Right ventricle myocardium superior (tissue), 1 donor: ENCODE measurements around the gene SIDT2. TPM values are rescaled to one million over a fixed set of nuclear protein-coding genes. Genes with fewer than 3 reads are reported as not detected.

Experiments used
- ATAC-seq: fragments of 200-7000 bp; cut with Tn5 transposase; one replicate; pipeline ENCODE4 v1.9.1; 2020; ENCODE audit warnings: mild to moderate bottlenecking; ENCODE audit not compliant: poor library complexity
- DNase-seq: peaks from one replicate; pipeline ENCODE4 v3.0.0-alpha.2; 2020
- intact Hi-C: fragments of 100-400 bp; cut with DNase I; formaldehyde crosslinking; loops from one replicate; pipeline ENCODE4 v1.11.2; 2022
- total RNA-seq: library from RNA; stranded (reverse); fragmentation: NEBNext Ultra II Directional; extraction: Animal tissue kit (Norgen Biotek cat#: 25700); gene quantifications from one replicate; pipeline ENCODE4 v1.2.1, GENCODE V29; 2021
- donor health status: DM: no; HTN: yes; CAD: no; lungs with severe emphysema.

The SIDT2 gene
- total RNA-seq, 1 donor from 2014 or later = 19.5 TPM

DNA sequence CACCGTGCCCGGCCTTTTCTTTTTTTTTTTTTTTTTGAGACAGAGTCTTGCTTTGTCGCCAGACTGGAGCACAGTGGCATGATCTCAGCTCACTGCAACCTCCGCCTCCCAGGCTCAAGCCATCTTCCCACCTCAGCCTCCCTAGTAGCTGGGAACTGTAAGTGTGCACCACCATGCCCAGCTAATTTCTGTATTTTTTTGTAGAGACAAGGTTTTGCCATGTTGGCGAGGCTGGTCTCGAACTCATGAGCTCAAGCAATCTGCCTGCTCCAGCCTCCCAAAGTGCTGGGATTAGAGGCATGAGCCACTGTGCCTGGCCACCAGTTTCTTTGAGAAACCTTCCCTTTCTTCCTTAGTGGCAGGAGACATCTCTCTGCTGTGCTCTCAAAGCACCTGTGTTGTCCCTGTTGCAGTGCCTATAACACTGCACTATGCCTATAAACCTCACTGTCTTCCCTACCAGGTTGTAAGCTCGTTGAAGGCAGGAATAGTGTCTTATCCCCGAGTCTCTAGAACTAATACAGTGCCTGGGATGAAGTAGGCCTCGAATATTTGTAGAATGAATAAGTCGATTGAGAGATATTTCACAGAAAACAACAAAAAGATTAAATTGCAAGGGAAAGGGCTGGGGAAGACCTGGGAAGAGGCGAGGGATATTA, 34.3 kb downstream of the SIDT2 start:
- ATAC-seq (no peak), DNase-seq (no peak)
- intact Hi-C loops = no loop called here

- intact Hi-C loops = no loop called here
- no peak for DNase-seq
- ATAC-seq = no peak
These were observed 36.0 kb downstream of the SIDT2 start for GRCh38 chr11:117214404-117215110.

GRCh38 chr11:117217141-117218084, 38.9 kb downstream of the SIDT2 start:
- ATAC-seq = no peak
- intact Hi-C loops = loop anchor here (2.0 kb wide), 1 partner anchor 19 kb away; the partner anchor contains the start of gene TAGLN
- no peak for DNase-seq

DNA sequence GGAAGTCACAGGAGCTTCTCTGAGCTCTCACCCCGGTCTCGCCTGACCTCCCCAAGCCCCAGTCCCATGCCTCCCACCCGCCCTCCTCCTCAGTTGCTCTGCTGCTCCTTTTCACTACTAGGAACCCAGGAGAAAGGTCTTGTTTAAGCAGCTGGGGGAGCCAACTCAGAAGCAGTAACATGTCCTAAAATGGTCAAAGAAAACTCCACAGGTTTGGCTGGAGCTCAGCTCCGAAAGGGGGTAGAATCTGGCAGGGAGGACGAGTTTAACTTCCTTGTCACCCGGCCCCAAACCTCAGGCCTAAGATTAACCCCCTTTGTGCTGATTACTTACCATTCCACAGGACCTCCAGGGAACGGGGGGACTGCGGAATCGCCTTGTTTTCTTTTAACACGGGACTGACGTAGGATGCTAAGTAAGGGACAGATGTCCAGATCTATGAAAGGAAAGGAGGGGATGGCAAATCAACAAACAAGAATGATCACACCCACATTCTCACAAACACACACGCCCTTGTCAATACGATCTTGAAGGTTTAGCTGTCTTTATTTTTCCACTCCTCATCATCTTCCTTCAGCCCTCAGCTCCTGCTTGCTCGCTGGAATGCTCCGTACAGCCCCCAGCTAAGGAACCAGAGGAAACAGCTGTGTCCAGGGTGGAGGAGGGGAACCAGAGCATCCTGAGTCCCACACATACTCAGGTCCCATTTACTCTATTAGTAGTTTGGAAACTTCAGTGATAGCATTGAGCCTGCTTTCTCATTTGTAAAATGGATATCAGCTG, 39.8 kb downstream of the SIDT2 start:
- ATAC-seq = peak; percentile 7

DNA sequence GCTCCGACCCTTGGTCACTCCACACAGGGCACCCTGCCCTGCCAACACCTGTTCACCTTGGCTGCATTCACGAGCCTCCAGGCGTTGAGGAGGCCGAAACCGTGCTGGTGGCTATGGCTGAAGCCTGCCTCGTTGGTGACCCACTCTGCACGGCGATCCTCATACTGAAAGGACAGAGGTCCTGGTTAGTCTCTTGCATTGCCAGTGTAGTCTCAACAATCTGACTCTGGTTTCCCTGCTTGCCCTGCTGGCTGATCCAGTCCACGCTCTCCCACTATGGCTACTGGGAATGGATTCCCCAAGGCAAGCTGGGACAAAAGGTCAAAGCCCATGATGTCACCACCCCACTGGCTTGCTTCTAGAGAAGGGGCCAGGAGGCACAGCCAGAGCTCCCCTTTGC, 40.5 kb downstream of the SIDT2 start:
- DNase-seq (no peak), ATAC-seq (no peak)
- intact Hi-C loops = loop anchor here (2.0 kb wide), 1 partner anchor 20 kb away; the partner anchor contains the start of gene TAGLN

More for the DNA sequence above, 39.8 kb downstream of the SIDT2 start:
- intact Hi-C loops = loop anchor here (2.0 kb wide), 1 partner anchor 20 kb away; the partner anchor contains the start of gene TAGLN
- no peak for DNase-seq

- ATAC-seq = no peak
- intact Hi-C loops = loop anchor here (2.0 kb wide), 1 partner anchor 21 kb away; the partner anchor contains the start of gene TAGLN
- no peak for DNase-seq
These were observed 40.9 kb downstream of the SIDT2 start for GRCh38 chr11:117219455-117219854.

- ATAC-seq = no peak
- DNase-seq = no peak
- intact Hi-C loops = loop anchor here (2.0 to 10.0 kb wide), 3 partner anchors 21 to 425 kb away; partner anchors contain the start of genes APOA5 and TAGLN
These were observed 41.5 kb downstream of the SIDT2 start for GRCh38 chr11:117219995-117220394.

DNA sequence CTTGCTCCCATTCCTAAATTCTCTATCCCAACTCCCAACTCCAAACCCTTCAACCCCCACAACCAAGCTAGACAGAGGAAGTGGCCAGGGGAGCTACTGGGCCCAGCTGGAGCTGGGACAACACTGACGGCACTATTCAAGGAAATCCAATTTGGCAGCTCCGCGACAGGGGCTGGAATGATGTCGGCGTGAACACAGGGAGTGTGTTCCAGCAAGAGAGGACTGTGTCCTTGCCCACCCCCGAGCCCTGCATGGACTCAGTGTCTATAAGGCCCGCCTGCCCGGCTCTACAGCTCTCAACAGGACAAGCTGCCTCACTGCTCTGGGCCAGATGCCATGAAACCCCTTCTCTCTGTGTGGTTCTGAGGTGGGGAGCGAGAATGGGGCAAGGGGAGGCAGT, 42.0 kb downstream of the SIDT2 start:
- ATAC-seq = peak; percentile 77
- peak; percentile 90 for DNase-seq
- intact Hi-C loops = loop anchor here (5.0 to 10.0 kb wide), 2 partner anchors 38 to 426 kb away; partner anchors contain the start of gene APOA5

DNA sequence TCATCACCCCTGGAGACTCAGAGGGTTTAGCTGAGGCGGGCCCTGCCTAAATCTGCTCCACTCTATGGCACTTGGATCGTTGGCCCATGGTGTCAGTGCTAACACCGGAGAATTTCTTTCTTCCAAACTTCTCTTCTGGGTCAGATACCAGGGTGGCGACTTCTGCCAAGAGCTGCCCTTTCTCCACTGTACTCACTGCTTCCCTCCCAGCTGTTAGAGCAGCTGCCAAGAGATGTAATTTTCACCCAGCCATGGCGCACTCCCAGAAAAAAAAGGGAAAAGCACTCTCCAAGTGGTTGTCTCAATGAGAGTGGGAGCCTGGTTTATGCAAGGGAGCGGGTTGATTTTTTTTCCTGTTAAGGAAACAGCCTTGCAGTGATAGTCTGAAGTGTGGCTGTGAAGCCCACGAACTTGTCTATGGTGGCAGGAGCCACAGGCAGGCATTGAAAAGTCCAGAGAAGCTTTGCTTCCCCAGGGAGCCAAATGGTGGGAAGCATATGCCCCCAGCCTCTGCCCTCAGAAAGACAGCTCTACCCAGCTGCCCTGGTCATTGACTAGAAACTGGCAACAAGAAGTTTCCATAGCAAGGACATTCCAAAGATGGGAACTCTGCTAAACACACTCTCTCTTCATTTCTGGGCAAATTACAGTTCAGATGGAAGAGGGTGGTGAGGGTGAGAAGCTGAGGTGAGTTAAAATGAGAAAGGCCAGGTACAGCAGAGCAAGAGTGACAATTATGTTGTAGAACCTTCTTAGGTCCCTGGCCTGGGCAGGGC, 42.6 kb downstream of the SIDT2 start:
- ATAC-seq = peak; percentile 67
- intact Hi-C loops = loop anchor here (5.0 to 10.0 kb wide), 2 partner anchors 39 to 426 kb away; partner anchors contain the start of gene APOA5

DNA sequence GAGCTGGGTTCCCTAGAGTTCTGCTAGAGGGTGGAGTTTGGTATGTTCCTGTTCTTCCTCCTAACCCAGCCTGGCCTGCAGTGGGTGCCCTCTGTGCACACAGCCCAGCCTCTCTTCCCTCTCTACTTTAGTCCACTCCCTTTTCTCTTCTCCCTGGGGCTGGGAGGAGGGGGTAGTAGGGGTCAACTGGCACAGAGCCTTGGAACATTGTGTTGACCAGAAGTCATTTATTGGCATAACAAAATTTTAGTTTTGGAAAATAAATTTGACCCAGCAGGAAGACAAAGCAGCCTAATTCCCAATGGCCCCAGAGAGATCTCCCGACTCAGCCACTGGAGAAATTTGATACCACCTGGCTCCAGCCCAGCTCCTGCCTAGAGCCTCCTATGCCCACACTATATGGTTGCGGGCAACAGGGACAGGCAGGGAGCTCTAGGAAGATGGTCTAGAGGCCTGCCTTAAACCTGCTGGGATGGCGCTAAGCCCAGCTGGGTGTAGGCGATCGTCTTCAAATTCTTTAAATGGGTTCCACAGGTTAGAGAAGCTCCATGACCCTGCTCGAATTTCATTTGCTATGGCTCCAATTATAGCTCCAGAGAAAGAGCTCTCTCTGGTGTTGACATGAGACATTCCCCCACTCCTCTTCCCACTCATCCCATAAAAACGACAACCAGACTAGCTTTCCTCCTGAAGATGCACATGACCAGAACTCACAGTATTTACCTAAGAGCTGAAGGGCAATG, 43.4 kb downstream of the SIDT2 start:
- ATAC-seq (peak; percentile 57), DNase-seq (peak; percentile 83)
- intact Hi-C loops = loop anchor here (5.0 to 10.0 kb wide), 2 partner anchors 40 to 427 kb away; partner anchors contain the start of gene APOA5

More for the DNA sequence above, 42.6 kb downstream of the SIDT2 start:
- peak; percentile 69 for DNase-seq

DNA sequence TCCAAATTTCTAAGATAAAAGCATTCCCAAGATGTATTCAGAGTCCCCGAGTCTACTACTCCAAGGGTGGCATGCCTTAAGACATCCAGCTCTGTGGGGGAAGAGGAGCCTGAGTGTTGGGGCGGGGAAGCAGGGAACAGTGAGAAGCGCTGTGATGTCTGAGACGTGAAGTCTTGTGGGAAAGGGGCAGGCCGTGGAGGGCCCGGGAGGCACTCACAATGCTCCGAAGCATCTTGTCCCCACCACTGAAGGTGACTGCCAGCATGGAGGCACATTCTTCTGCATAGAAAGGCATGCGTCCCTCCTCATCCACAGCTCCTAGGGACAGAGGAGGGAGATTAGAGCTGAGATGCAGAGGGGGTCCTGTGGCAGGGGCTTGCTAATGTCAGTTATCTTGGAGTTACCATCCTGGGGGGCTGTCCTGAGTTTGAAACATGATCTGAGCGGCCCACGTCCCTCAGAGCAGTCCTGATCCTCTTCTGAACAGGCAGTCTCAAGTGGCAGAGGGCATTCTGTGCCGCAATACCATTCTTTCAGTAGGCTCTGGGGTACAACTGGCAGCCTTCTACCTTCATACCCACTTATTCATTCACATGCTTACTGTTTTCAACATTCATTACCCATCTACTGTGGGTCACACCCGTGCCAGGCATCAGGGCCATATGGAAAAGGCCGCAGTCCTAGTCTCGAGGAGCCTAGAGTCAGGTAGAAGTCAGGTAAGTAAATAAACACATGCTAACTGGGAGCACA, 44.6 kb downstream of the SIDT2 start:
- intact Hi-C loops = loop anchor here (5.0 to 10.0 kb wide), 2 partner anchors 41 to 428 kb away; partner anchors contain the start of gene APOA5
- no peak for ATAC-seq

GRCh38 chr11:117223741-117224689, 45.5 kb downstream of the SIDT2 start:
- intact Hi-C loops = loop anchor here (5.0 to 10.0 kb wide), 2 partner anchors 42 to 429 kb away; partner anchors contain the start of gene APOA5

More for the DNA sequence above, 44.6 kb downstream of the SIDT2 start:
- no peak for DNase-seq

GRCh38 chr11:117225553-117226170, 47.1 kb downstream of the SIDT2 start:
- intact Hi-C loops = loop anchor here (10.0 kb wide), 1 partner anchor 431 kb away; the partner anchor contains the start of gene APOA5
- ATAC-seq = no peak
- DNase-seq = no peak

More at GRCh38 chr11:117223741-117224689, 45.5 kb downstream of the SIDT2 start:
- DNase-seq (no peak), ATAC-seq (no peak)
